SK-N-SH treated with all-trans-retinoic acid at 6 μM for 48 hours (cell line): ENCODE results near the gene OLFML3.

Experiments
- ARNTL ChIP-seq: fragments of 450-650 bp; formaldehyde crosslinking; IDR thresholded peaks from 2 replicates; pipeline ENCODE4 v1.5.0; 2020; ENCODE audit warnings: low read depth, mild to moderate bottlenecking, moderate library complexity, borderline replicate concordance
- RARB ChIP-seq: fragments of 250-450 bp; sonication (Bioruptor Pico); IDR thresholded peaks from 2 replicates; pipeline ENCODE4 v1.8.0; 2021; ENCODE audit warnings: mild to moderate bottlenecking, moderate library complexity
- SNAI2 ChIP-seq: fragments of 250-450 bp; sonication (Bioruptor Pico); IDR thresholded peaks from 2 replicates; pipeline ENCODE4 v1.5.0; 2020; ENCODE audit warnings: mild to moderate bottlenecking, moderate library complexity
- TCF4 ChIP-seq: fragments of 250-450 bp; sonication (Bioruptor Pico); IDR thresholded peaks from 2 replicates; pipeline ENCODE4 v1.8.0; 2021; ENCODE audit warnings: mild to moderate bottlenecking, moderate library complexity, borderline replicate concordance
- TSHZ2 ChIP-seq: fragments of 250-450 bp; sonication (Bioruptor Pico); IDR thresholded peaks from 2 replicates; pipeline ENCODE4 v1.5.0; 2020; ENCODE audit warnings: mild to moderate bottlenecking, moderate library complexity
- ZFP30 ChIP-seq: fragments of 450-650 bp; formaldehyde crosslinking; IDR thresholded peaks from 2 replicates; pipeline ENCODE4 v1.5.0; 2022; ENCODE audit warnings: mild to moderate bottlenecking, moderate library complexity
- ZNF70 ChIP-seq: fragments of 450-650 bp; formaldehyde crosslinking; IDR thresholded peaks from 2 replicates; pipeline ENCODE4 v1.5.0; 2020; ENCODE audit warnings: mild to moderate bottlenecking, moderate library complexity
- ZNF8 ChIP-seq: fragments of 450-650 bp; formaldehyde crosslinking; IDR thresholded peaks from 2 replicates; pipeline ENCODE4 v1.5.0; 2020; ENCODE audit warnings: mild to moderate bottlenecking, moderate library complexity
- TF ChIP-seq, protein P1 (sequence below): fragments of 250-450 bp; sonication (Bioruptor Pico); IDR thresholded peaks from 2 replicates; pipeline ENCODE4 v1.8.0; 2020; ENCODE audit warnings: mild to moderate bottlenecking, moderate library complexity, borderline replicate concordance

DNA sequence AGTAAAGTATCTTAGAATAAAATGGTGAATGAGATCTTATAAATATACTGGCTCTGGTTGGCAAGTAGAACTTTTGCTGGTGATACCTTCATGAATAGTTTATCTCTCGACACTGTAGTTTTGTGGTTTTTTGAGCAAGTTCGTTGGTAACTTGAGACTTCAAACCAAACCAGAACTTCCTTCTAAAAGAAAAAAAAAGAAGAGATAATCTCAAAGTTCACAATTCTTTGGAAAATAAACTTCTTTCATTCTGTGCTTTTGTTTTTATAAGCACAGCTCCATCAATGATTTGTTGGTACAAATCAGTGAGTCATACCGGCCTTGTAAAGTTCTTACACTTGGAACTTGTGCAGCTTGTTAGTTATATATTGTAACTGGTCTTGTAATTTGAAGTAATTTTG lies 47.8 kb upstream of the OLFML3 start:
- no peak for TF ChIP-seq ARNTL (CRISPR knock-in tag)
- TF ChIP-seq RARB (CRISPR knock-in tag) = no peak
- TF ChIP-seq ZNF70 = no peak
- no peak for TF ChIP-seq SNAI2 (CRISPR knock-in tag)
- no peak for TF ChIP-seq TCF4 (CRISPR knock-in tag)
- TF ChIP-seq, protein P1, sequence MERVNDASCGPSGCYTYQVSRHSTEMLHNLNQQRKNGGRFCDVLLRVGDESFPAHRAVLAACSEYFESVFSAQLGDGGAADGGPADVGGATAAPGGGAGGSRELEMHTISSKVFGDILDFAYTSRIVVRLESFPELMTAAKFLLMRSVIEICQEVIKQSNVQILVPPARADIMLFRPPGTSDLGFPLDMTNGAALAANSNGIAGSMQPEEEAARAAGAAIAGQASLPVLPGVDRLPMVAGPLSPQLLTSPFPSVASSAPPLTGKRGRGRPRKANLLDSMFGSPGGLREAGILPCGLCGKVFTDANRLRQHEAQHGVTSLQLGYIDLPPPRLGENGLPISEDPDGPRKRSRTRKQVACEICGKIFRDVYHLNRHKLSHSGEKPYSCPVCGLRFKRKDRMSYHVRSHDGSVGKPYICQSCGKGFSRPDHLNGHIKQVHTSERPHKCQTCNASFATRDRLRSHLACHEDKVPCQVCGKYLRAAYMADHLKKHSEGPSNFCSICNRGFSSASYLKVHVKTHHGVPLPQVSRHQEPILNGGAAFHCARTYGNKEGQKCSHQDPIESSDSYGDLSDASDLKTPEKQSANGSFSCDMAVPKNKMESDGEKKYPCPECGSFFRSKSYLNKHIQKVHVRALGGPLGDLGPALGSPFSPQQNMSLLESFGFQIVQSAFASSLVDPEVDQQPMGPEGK (CRISPR knock-in tag) = no peak
- no peak for TF ChIP-seq TSHZ2 (CRISPR knock-in tag)
- no peak for TF ChIP-seq ZFP30 (CRISPR knock-in tag)
- TF ChIP-seq ZNF8 (CRISPR knock-in tag) = no peak
